A673 (cell line): ENCODE measurements around the gene GRAMD1B.
"Not testable (repeated sequence)": the region's sequence is repeated elsewhere in the genome, so short reads cannot be mapped to it uniquely, and the experiment has no call there.

ENCODE experiments used
- CTCF ChIP-seq: fragments of 300-800, 200-600 bp; sonication (generic); conservative IDR thresholded peaks from 2 replicates; pipeline ENCODE4 v1.5.1; 2017; ENCODE audit warnings: low read depth, mild to moderate bottlenecking, antibody characterized with exemption, low read length, moderate library complexity, mixed read lengths
- EZH2 ChIP-seq: fragments of 200-600 bp; sonication (generic); IDR thresholded peaks from 2 replicates; pipeline ENCODE4 v1.6.1; 2017; ENCODE audit warnings: borderline replicate concordance, low read depth, mild to moderate bottlenecking, mixed read lengths, antibody characterized with exemption, low read length; ENCODE audit not compliant: poor library complexity, severe bottlenecking

- not testable (repeated sequence) for TF ChIP-seq CTCF, EZH2
Measured at GRCh38 chr11:123520476-123520875, 90.4 kb downstream of the GRAMD1B start.
